Activated CD4-positive, alpha-beta T cell treated with anti-CD3 and anti-CD28 coated beads, Interleukin-2, amount 50 U/mL, for 1 hour (primary cell): ENCODE results near the gene RRAS.

Experiments
- DNase-seq: peaks from one replicate; pipeline ENCODE4 v3.0.0-alpha.2; 2020

The RRAS gene

DNA sequence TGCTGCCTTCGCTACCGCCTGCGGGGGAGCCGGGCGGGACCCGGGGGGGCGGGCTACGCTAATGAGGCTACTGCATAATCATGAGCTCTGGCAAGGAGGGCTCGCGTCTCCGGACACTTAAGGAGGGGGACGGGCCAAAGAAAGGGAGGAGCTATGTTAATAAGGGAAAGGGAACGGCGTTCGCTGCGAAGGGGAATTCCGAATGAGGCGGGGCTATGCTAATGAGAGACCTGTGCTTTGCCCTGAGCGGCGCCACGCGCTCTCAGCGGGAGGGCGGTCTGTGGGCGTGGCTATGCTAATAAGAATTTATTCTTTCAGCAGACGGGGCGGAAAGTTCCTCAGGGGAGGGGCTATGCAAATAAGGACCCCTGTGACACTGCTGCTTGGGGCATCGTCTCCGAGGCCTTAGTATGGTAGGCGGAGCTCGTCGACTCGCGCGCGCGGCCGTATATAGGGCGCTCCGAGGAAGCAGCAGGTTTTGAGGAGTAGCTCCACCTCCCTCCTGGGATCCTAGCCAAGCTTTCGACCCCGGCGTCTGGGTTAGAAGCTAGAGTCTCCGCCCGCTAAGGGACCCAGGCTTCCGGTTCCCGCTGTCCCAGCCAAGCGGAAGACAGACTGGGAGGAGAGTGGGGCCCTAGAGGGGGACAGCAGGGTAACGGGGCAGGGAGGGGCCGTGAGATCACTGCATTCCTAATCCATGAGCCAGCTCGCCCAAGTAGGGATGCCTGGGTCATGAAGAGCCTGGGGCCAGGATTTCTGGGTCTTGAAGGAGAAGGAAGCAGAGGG lies at the start of gene RRAS:
TSS of gene RRAS (minus strand) at position 31 of the 786 bp plus-strand sequence. CDS start 45 bp downstream, outside the sequence.
- peak; percentile 99 for DNase-seq

DNA sequence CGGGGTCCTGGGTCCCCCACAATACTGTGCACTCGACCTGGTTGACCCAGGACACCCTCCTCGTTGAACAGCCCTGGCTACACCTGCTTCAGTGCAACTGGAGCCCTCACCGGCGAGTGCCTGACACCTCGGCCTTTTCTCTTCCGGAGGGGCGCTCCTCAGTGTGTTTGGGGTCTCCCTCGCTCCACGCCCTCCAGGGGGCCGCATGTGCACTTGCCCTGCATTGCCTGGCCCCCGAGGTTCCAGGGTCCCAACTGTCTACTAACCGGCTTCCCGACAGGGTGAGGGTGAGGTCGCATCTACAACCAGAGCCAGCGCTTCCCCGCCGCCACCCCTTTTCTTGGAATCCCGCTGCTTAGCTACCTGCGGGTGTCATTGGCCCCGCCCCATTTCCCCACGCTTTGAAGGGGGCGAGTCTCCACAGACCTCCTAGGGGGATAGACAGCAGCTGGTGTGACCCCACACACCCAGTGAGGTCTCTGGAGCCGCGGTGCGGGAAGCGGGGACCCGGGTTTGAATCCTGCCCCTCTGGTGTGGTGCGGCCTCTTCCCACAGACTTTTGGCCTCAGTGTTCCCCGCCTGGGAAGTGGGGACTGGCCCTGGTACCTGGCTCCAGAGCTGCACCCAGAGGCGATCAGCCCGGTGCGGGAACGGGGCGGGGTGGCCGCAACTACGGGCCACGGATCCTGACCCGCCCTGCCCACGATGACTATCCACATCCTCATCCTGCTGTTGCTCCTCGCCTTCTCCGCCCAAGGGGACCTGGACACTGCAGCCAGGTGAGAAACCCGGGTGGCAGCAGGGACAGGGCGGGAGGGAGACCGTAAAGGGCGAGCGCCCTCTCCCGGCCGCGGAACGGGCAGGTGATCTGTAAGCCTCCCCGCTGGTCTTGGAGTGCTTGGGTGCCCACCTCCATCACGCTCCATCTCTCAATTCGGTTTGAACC lies 49.5 kb upstream of the RRAS start, which contains the start of gene ADM5:
TSS of gene ADM5 (plus strand) at position 462 of the 946 bp plus-strand sequence. CDS start at position 706, 244 bp downstream.
- DNase-seq = peak; percentile 44

DNA sequence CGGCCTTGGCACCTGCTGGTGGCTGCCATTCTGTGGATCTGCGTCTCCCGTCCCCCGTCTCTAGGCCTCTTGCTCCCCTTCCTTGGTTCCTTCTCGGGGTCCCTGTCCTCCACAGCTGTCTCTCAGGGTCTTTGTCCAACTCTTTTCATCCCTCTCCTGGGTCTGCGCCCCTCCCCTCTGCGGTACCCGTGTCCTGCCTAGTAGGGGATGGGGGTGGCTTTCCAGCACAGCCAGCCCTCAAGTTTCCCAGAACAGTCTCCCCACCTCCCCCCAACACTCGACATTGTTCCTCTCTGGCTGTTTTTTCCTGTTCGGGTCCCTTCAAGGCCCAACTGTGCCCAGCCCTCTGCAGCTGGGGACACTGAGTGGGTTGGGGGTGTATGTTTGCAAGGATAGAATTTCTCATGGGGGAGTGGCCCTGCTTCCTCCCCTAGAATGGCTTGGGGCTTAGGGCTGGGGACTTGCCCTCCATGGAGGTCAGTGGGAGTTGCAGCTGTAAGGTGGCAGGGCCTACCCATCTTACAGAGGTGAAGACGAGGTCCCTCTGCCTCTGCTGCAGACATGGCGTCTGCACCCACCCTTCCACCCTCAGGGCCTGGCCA lies 48.7 kb upstream of the RRAS start:
- DNase-seq = no peak

DNA sequence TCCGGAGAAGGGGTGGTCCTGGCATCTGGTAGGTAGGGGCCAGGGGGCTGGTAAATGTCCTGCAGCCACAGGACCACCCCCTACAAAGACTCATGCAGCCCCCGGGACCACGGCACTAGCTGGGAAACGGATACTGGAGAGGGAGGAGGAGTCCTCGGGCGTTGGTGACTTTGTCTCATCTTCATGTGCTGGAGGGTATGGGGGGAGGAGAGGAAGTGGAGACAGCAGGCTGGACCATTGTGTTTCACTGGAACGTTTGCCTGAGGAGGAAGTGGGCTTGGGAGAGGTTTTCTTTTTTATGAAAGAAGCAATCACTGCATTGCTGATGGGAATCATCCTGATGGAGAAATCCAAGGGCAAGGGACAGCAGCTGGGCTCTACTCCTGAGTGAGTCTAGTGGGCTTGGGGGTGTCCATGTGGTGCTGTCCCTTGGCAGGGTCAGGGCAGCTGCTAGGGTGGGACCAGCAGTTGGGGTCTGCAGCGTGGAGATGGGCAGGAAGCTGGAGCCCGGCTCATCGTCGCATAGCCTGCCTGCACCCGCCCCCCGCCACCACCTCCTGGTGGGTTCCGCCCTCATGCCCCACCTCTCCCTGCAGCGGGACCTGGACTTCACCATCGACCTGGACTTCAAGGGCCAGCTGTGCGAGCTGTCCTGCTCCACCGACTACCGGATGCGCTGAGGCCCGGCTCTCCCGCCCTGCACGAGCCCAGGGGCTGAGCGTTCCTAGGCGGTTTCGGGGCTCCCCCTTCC lies 47.8 kb upstream of the RRAS start:
- DNase-seq = no peak

DNA sequence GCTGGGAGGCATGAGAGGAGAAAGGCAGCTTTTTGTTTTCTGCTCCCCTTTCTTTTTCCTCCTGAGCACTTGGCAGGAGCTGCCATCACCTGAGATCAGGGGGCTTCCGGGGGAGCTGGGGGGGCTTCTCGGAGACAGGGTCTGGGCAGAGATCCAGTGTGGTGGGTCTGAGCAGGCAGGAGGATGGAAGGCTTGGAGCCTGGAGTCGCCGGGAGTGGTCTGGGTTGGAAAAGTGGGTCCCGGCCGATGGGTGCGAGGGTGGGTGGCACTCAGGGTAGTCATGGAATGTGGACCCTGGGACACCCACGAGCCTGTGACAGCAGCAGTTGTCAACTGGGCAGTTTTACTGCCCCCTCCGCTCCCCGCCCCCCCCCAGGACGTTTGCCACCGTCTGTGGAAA lies 47.2 kb upstream of the RRAS start:
- DNase-seq = no peak

DNA sequence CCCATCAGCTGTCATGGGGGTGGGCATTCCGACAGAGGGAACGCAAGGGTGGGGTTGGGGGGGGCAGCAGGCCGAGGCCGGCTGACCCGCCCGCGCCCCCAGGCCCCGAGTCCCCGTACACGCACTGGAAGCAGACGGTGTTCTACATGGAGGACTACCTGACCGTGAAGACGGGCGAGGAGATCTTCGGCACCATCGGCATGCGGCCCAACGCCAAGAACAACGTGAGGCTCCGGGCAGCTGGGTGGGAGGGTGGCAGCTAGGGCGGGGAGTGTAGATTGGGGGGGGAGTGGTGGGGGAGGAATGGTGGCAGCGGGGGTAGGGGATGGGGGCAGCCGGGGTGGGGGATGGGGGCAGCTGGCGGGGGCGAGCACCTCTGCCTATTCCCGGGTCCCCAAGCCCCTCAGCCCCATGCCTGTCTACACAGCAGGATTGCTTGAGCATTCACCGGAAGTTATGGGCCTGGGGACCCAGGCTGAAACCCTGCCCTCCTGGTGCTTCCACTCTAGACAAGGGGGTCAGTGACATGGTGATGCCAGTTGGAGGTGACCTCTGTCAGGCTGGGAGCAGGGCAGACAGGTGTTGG lies 46.7 kb upstream of the RRAS start:
- no peak for DNase-seq

DNA sequence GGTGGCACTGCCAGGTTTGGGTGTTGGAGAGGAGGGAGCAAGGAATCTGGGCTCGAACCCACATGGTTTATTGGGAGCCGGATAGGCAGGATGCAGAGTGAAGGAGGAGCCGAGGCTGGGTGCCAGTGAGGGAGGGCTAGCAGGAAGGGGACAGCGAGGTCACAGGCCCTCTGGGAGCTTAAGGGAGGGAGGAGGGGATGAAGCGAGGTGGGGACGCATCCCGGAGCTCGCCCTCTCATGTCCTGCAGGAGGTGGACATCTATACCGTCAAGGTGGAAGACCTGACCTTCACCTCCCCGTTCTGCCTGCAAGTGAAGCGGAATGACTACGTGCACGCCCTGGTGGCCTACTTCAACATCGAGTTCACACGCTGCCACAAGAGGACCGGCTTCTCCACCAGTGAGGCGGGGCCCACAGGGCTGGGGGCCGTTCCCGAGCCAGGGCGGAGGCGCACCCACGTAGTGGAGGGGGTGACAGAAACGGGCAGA lies 45.9 kb upstream of the RRAS start:
- DNase-seq = no peak

DNA sequence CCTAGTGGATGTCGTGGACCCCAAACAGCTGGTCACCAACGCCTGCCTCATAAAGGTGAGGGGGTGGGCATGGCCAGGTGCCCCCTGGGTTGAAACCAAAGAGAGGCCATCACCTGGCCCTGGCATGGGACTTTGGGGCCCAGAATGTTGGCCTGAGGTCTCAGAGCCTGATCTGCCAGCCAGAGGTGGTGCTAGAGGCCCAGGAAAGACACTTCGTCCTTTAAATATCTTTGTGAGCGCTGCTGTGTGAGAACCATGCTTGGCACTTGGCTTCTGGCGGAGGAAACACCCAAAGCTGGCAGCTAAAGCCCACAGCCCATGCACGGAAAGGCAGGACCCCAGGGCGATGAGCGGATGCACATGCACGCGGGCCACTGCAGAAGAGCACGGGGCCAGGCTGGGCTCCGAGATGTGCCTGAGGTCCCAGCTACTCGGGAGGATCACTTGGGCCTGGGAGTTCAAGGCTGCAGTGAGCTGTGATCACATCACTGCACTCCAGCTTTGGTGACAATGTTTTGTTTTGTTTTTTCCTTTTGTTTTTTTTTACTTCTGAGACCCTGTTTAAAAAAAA lies 45.1 kb upstream of the RRAS start:
- DNase-seq = no peak

DNA sequence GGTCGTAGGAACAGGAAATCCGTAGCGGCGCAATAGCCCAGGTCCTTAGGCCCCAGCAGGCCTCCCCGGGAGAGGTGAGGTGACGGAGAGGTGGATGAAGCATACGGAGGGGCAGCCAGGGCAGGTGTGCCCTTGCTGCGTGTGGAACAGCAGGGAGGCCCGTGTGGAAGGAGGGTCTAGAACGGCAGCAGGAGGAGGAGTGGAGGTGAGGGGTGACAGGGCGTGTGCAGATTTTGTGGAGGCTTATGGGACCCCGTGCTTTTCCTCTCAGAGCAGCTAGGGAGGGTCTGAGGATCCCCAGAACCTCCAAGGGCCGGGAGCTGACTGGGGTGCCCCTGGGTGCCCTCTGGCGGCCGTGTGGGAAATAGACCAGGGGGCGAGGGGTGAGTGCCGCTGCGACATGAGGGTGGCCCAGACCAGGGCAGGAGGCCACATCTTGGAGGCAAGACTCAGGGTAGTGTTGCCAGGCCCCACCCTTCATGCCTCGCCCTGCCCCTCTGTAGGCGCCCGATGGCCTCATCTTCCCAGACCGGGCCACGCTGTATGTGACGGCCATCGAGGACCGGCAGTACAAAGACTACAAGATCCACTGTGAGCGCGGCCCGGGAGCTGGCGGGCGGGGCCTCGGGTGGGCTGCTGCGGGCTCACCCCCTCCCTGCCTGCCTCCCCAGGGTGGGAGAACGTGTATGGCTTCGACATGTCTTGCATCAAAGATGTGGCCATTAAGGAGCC lies 44.5 kb upstream of the RRAS start:
- no peak for DNase-seq

DNA sequence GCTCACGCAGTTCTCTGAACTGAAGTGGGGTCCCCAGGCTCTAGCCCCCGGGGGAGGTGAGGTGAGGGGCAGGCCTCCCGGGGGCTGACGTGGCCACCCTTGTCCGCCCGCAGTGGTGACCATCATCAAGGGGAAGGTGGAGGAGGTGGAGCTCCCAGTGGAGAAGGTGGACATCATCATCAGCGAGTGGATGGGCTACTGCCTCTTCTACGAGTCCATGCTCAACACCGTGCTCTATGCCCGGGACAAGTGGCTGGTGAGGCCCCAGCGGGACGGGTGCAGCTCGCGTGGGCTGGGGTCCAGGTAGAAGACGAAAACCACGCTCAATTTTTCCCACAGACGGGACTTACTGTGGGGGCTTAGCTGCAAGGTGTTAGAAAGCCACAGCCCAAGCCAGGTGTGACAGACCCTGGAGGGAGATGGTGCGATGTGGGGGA lies 43.9 kb upstream of the RRAS start:
- no peak for DNase-seq

DNA sequence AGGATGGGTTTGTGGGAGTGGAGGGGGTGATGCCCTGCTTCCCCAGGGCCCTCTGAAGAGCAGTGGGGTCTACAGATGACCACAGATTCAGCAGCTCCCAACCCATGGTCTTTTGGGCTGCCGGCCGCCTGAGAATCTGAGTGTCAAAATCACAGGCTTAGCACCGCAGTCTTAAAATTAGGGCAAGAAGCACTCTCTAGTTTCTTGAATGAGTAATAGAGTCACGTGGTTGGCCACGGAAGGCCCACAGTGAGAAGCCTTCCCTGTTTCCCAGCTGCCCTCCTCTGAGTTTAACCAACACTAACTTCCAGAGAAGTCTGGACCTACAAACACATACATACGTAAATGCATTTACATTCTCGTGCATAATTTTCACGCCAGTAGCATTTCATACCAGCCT lies 42.3 kb upstream of the RRAS start:
- no peak for DNase-seq

DNA sequence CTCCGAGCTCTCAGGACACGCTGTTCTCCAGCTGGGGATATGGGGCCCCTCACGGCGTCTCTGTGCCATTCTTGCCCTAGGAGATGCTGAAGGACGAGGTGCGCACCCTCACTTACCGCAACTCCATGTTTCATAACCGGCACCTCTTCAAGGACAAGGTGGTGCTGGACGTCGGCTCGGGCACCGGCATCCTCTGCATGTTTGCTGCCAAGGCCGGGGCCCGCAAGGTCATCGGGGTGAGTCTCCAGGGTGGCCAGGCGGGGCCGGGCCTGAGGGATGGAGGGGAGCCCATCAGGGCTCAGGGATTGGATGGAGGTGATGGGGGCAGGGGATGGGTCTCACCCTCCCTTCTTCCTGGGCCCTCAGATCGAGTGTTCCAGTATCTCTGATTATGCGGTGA lies 41.9 kb upstream of the RRAS start:
- DNase-seq = no peak

DNA sequence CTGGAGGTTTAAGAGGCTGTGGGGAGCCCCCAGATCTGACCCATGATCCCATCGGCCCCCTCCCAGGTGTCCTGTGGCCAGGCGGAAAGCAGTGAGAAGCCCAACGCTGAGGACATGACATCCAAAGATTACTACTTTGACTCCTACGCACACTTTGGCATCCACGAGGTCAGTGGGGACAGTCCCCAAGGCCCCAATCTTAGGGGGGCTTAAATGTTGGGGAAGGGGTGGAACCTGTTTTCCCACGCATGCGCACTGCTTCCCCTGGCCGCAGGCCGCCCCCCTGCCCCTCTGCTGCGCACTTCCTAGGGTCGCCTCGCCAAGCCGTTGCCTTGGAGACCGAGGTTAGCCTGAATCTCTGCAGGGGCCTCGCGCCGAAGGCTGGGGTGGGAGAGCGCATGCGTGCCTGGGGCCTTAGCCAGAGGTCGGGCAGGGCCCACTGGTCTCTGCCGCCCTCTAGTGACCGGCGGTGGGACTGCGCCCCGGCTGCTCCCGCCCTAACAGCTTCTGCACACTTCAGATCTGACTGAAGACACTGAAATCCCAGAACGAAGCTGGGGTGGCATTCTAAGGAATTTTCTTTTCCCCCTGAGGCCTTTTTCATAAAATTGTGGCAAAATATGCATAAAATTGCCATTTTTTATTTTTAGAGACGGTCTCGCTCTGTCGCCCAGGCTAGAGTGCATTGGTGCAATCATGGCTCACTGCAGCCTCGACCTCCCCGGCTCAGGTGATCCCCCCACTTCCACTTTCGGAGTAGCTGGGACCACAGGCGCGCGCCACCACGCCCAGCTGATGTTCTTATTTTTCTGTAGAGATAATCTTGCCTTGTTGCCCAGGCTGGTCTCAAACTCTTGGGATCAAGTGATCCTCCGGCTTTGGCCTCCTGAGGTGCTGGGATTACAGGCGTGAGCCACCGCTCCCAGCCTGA lies 40.7 kb upstream of the RRAS start:
- DNase-seq = peak; percentile 95

DNA sequence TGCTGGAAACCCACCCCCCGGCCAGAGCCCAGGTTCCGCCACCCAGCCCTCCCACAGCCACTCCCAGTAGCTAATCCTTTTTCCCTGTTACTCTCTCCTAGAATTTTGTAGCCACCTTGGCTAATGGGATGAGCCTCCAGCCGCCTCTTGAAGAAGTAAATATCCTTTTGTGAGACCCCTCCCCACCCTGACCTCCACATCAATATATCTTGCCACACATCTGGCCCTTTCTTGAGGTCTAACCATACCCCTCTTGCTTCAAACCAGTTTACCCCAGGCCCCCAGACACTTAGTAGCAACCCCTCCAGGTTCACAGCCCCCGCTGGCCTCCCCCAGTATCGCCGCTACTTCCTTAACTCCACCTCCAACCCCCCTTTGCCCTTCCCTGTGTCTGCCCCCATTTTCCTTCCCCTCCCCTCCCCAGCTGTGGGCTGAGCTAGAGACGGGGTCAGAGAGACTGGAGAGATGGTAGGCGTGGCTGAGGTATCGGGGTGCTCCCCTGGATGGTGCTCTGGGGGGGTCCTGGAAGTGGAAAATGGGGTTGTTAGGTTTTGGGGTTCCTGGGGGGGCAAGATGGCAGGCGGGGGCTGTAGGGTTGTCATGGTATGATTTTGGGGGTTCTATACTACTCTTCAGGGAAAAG lies 39.9 kb upstream of the RRAS start:
- no peak for DNase-seq

DNA sequence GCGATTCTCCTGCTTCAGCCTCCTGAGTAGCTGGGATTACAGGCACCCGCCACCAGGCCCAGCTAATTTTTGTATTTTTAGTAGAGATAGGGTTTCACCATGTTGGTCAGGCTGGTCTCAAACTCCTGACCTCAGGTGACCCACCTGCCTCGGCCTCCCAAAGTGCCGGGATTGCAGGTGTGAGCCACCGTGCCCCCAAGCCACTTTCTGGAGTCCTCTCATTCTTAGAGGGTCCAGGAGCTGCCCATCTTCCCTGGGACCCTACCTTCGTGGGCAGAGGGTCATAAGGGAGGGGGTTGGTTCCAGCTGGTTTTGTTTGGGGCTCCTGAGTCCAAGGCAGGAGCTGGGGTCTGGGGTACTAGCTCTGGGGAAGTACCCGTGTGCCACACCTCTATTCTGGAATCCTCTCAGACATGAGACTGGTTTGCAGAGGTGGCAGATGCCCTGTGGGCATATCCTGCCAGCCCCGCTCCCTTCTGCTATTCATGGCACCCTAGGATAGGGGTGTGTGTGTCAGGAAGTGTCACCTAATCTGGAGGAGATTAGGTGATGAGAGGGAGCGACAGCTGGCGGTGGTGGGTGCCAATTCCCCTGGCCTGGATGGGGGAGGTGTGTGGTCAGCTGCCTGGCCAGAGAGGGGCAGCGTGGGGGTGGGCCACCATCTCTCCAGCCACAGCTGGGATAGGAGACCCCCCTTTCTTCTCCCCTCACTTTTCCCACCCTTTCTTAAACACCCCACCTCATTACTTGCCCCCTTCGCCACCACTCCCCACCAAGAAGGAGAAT lies 39.2 kb upstream of the RRAS start:
- DNase-seq = no peak

DNA sequence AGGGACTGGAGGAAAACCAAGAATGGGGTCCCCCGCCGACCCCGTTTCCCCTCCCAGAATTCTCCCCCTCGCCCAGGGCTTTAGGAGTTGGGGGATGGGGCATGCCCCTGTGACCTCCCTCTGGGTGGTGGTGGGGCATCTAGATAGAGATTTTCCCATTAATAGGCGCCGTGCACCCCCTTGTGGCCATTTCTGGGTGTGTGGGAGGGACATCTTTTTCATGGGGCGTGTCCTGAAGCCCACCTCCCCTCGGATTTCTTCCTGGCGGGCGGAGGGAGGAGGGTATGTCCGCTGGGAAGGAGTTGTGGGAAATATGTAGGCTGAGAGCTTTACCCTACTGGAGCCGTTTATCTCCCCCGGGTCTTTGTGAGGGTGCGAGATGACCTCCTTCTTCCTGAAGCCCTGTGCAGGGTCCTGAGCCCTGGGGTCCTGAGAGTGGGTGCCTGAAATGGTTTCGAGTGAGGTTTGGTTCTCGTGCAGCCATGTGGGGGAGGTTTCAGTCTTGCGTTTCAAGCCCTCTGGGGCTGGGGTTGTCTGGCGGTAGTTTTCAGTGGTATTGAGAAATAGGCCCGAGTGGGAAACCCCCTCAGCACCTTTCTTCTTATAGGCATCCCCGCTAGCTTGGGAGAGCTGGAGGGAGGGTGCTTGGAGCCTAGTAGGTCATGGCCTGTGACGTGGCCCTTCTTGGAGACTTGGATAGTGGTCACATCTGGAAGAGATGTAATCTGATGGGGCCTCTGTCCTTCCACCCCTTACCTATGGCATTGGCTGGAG lies 38.1 kb upstream of the RRAS start:
- DNase-seq = peak; percentile 80

DNA sequence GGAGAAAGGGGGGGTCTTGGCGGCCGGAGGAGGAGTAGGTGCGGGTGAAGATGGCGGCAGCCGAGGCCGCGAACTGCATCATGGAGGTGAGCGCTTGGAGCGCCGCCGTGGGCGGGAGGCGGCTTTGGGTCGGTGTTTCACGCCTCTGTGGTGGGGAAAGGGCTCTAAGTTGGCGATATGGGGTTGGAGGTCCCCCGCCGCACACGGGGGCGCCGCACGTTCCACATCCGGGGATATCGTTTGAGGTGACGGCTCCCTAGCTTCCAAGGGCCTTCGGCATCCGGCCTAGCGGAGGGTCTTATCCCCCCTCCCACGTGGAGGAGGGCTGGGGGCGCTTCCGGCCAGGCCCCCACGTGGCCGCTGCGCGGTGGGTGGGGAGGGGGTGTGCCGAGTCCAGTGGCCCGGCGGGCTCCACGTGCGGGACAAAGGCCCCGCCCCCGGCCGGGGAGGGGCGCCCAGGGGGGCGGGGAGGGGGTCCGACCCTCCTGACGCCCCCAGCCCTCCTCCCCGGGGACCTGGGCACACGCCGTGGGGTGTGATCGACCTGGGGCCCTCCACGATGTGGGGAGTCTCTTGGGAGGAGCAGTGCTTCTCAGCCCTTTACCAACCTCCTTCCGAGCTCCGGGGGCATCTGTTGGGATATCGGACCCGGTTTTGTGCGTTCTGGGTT lies 37.4 kb upstream of the RRAS start, which contains the start of gene PRMT1:
TSS of gene PRMT1 (plus strand) at position 41 of the 670 bp plus-strand sequence. CDS start at position 51, 10 bp downstream.
- DNase-seq = no peak
